Stimulated activated CD8-positive, alpha-beta memory T cell treated with anti-CD3 and anti-CD28 coated beads, Interleukin-4, amount 100 ng/mL, for 1 hour (primary cell): Measurements from ENCODE around the gene ELOF1.

Source experiments
- DNase-seq, 2 donors: peaks; one replicate each; pipeline ENCODE4 v3.0.0-alpha.2; 2020; ENCODE audit warnings: low read depth in 2 of 2, low spot score in 1 of 2

The ELOF1 gene

GRCh38 chr19:11535792-11536595, 23.0 kb downstream of the ELOF1 start:
- peak; percentile 57 to 64 for DNase-seq

GRCh38 chr19:11534948-11535347, 24.1 kb downstream of the ELOF1 start:
- no peak for DNase-seq

GRCh38 chr19:11534538-11534937, 24.5 kb downstream of the ELOF1 start:
- DNase-seq, result no peak

- DNase-seq, result no peak
These were observed 28.6 kb downstream of the ELOF1 start for GRCh38 chr19:11530432-11530831.

- DNase-seq, result peak; percentile 73 to 82
These were observed 30.3 kb downstream of the ELOF1 start, which contains the start of gene ECSIT for GRCh38 chr19:11528551-11529341. ECSIT (minus strand) TSS chr19:11529134; CDS start chr19:11519170, 9,964 bp downstream.

- DNase-seq, result no peak
These were observed 39.9 kb downstream of the ELOF1 start for GRCh38 chr19:11519138-11519537.

GRCh38 chr19:11513946-11514345, 45.1 kb downstream of the ELOF1 start:
- no peak for DNase-seq

- DNase-seq, result no peak
These were observed 48.6 kb downstream of the ELOF1 start for GRCh38 chr19:11510444-11510843.

GRCh38 chr19:11507370-11508078, 51.5 kb downstream of the ELOF1 start:
- no peak for DNase-seq

GRCh38 chr19:11506967-11507366, 52.1 kb downstream of the ELOF1 start:
- no peak for DNase-seq

- no peak for DNase-seq
These were observed 52.9 kb downstream of the ELOF1 start for GRCh38 chr19:11506101-11506555.

GRCh38 chr19:11505504-11506100, 53.4 kb downstream of the ELOF1 start, which contains the start of gene ZNF653:
ZNF653 (minus strand) TSS chr19:11505839; CDS start chr19:11505786, 53 bp downstream.
- DNase-seq, result peak; percentile 90 to 93

- DNase-seq, result peak; percentile 85 to 94
These were observed 54.0 kb downstream of the ELOF1 start for GRCh38 chr19:11505032-11505503.

GRCh38 chr19:11504502-11505031, 54.5 kb downstream of the ELOF1 start:
- DNase-seq, result no peak
